ENCODE data around the gene DNM3. TPM values are rescaled to one million over a fixed set of nuclear protein-coding genes. Genes with fewer than 3 reads are reported as not detected.

DNM3 gene
- total and polyA plus RNA-seq, 9 of the 15 experiments (the other 6 are each of a cell fraction or from before 2014, with no cell fraction given), result 0.08 to 0.36 (median 0.22) TPM; not detected in 1

- FAIRE-seq, result no peak
Measured at GRCh38 chr1:171902527-171902926, 61.2 kb downstream of the DNM3 start.

More at GRCh38 chr1:171902527-171902926, 61.2 kb downstream of the DNM3 start:
- ATAC-seq (no peak), DNase-seq (ENCODE audit: extremely low read depth in 1 of 4, low spot score in 3 of 4) (no peak)
- H3K27ac ChIP-seq (ENCODE audit: extremely low read depth, low read depth, low read length), result no peak overlapping the region
- H2AFZ ChIP-seq (ENCODE audit: low read depth, low read length), result no peak overlapping the region
- no peak overlapping the region for H3K9ac ChIP-seq (ENCODE audit: insufficient read depth in 1 of 2, low read depth in 2 of 2, low read length in 2 of 2)
- H3K9me3 ChIP-seq (replicated peaks; ENCODE audit: control insufficient read depth, insufficient read depth, low read depth, low read length), result no peaks in the 10 kb centered on the region
- intact Hi-C loops (cut with micrococcal nuclease), result no loop called here
- no peaks in the 10 kb centered on the region for H3K4me1 ChIP-seq (replicated peaks in 1 of 2; ENCODE audit: control insufficient read depth in 2 of 2, insufficient read depth in 2 of 2, low read length in 2 of 2)
- BruUV-seq (replicated peaks), result no TSS peak
- no peak overlapping the region for H3K4me2 ChIP-seq (ENCODE audit: insufficient read depth, low read length)
- no peaks in the 10 kb centered on the region for H3K9me1 ChIP-seq (ENCODE audit: control insufficient read depth, insufficient read depth, low read length)
- no peaks in the 10 kb centered on the region for H4K20me1 ChIP-seq (replicated peaks; ENCODE audit: control insufficient read depth, insufficient read depth, low read length)
- H3K27me3 ChIP-seq (ENCODE audit: control insufficient read depth in 2 of 2, insufficient read depth in 2 of 2, low read length in 2 of 2), result peaks cover 3 to 9% of the 10 kb centered on the region in 2 experiments; a peak in 3 of 5 replicates
- H3K36me3 ChIP-seq (ENCODE audit: control insufficient read depth, insufficient read depth, low read length), result no peaks in the 10 kb centered on the region
- H3K79me2 ChIP-seq (ENCODE audit: control insufficient read depth, insufficient read depth, low read length), result no peaks in the 10 kb centered on the region
- in situ Hi-C loops (cut with MboI), result no loop called here
- POLR2A ChIA-PET, result no interaction called here
- CTCF ChIA-PET (ENCODE audit: low intra/inter-chr PET ratio), result no interaction called here
- TF ChIP-seq AFF1 (IDR thresholded peaks at IDR 0.05; ENCODE audit: low read depth in 1 of 2, partially characterized antibody in 2 of 2), result no peak
- peak; percentile 23 for TF ChIP-seq MEIS2 (IDR thresholded peaks at IDR 0.05; ENCODE audit: partially characterized antibody)
- no peak for TF ChIP-seq ZNF57 (CRISPR knock-in tag; IDR thresholded peaks at IDR 0.05)
- no peak for TF ChIP-seq POLR2B (IDR thresholded peaks at IDR 0.05; ENCODE audit: low read depth, partially characterized antibody)
- 0% methylated on average over 3 of the region's 3 CpGs for WGBS (ENCODE audit: insufficient coverage, low coverage, missing lambda C conversion rate)
- H3K4me3 ChIP-seq, result no peak overlapping the region
